Peyer's patch (tissue), 4 donors: Measurements from ENCODE around the gene IFT81. TPM values are rescaled to one million over a fixed set of nuclear protein-coding genes. Genes with fewer than 3 reads are reported as not detected.

Source experiments
- DNase-seq, 3 donors: peaks; one replicate each; pipeline ENCODE4 v3.0.0-alpha.2; 2017 to 2019
- H3K27ac ChIP-seq, 4 donors: fragments of 200-600 bp; sonication (generic); one replicate each; pipeline ENCODE4 v1.5.1; 2016 to 2019
- H3K27me3 ChIP-seq, 2 donors: fragments of 200-600 bp; sonication (generic); one replicate each; pipeline ENCODE4 v1.5.1; 2019
- H3K36me3 ChIP-seq, 3 donors: fragments of 200-600 bp; sonication (generic); one replicate each; pipeline ENCODE4 v1.5.1; 2016 to 2019
- H3K4me1 ChIP-seq, 4 donors: fragments of 200-600 bp; sonication (generic); one replicate each; pipeline ENCODE4 v1.5.1; 2016 to 2019
- H3K4me3 ChIP-seq, 4 donors: fragments of 200-600 bp; sonication (generic); 1 replicate in 3 of 4; 2 replicates in 1 of 4; pipeline ENCODE4 v1.5.1; 2016 to 2019; ENCODE audit warnings: mild to moderate bottlenecking in 1 of 4
- H3K9me3 ChIP-seq, 4 donors: fragments of 200-600 bp; sonication (generic); one replicate each; pipeline ENCODE4 v1.5.1; 2016 to 2019; ENCODE audit warnings: mild to moderate bottlenecking in 1 of 4
- CTCF ChIP-seq, 6 experiments: fragments of 450-650 bp in 4 of 6; fragments of 200-600 bp in 2 of 6; sonication (generic) in 1 of 6; IDR thresholded peaks; one replicate each; pipeline ENCODE4 v1.5.1; 2017 to 2019; ENCODE audit warnings: antibody characterized with exemption in 6 of 6, mild to moderate bottlenecking in 3 of 6, moderate library complexity in 1 of 6
- POLR2A ChIP-seq, 2 donors: fragments of 450-650 bp; IDR thresholded peaks; one replicate each; pipeline ENCODE4 v1.5.1; 2017; ENCODE audit warnings: antibody characterized with exemption in 2 of 2, mild to moderate bottlenecking in 2 of 2, moderate library complexity in 2 of 2
- total RNA-seq, 4 donors: library from RNA; depleted of rRNA; stranded (reverse); fragments of >200 nt; gene quantifications; one replicate each; pipeline ENCODE4 v1.1.0, GENCODE V29; 2016

IFT81 gene
- total RNA-seq, 4 donors from 2014 or later, result 2.5 to 20.6 (median 7.5) TPM

DNA sequence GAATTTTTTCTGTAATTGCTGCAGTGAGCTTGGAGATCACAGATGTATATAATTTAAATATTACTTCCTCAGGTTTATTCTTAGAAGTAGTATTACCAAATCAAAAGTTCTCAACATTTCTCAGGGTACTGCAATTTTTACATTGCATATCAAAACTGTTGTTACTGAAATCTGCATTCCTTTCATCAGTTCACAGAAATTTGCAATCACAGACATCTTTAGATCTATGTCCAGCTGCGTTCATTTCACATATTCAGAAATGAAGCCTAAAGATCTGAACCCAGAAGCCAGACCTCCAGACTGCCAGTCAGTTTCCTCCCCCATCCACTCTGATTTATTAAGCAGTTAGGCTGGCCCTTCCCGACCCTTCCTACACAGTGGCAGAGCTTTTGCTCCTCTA, 18.2 kb upstream of the IFT81 start:
- no peak overlapping the region for H3K4me3 ChIP-seq
- no peaks in the 10 kb centered on the region for H3K36me3 ChIP-seq
- H3K27me3 ChIP-seq, result no peaks in the 10 kb centered on the region
- H3K4me1 ChIP-seq, result peaks cover 0 to 14% (median 0%) of the 10 kb centered on the region in 4 donors
- no peak for TF ChIP-seq CTCF (IDR thresholded peaks at IDR 0.05)
- no peak for TF ChIP-seq POLR2A (IDR thresholded peaks at IDR 0.05)
- no peaks in the 10 kb centered on the region for H3K9me3 ChIP-seq
- DNase-seq, result no peak
- no peak overlapping the region for H3K27ac ChIP-seq

DNA sequence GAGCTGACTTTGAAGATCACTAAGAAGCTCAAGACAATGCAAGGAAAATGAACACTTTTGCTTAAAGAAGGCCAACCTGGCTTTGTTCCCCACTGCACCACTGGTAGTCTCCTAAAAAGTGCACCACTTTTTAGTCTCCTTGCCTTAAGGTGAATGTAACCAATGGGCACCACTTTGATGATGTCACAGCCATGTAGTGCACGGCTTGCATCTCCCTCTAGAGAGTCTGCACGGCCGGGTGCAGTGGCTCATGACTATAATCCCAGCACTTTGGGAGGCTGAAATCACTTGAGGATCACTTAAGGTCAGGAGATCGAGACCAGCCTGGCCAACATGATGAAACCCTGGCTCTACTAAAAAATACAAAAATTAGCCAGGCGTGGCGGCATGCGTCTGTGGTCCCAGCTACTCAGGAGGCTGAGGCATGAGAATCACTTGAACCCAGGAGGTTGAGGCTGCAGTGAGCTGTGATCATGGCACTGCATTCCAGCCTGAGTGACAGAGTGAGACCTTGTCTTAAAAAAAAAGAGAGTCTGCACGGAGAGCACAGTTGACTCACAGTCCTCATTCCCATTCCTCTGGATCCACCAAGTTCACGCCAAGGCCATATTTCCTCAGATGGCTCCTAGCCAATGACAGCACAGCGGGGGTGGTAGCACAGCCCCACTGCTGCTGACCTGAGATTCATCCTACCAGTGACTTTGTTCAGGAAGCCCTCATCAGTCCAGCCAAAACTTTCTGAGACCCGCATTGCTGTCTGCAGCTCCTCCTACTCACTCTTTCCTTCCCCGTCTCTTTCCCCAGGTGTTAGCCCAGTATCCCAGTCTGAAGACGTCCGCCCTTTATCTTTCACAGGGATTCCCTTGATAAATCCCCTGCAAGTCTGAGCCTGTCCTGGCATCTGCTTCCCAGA, 16.5 kb upstream of the IFT81 start:
- Histone ChIP-seq H3K36me3 (no peaks in the 10 kb centered on the region), H3K9me3 (no peaks in the 10 kb centered on the region), H3K27me3 (no peaks in the 10 kb centered on the region), H3K4me1 (peaks cover 0 to 14% (median 0%) of the 10 kb centered on the region in 4 donors), H3K4me3 (no peak overlapping the region), H3K27ac (peak overlapping the region; percentile 47 to 88 (median 60))
- TF ChIP-seq POLR2A (IDR thresholded peaks at IDR 0.05) (no peak), CTCF (IDR thresholded peaks at IDR 0.05) (no peak)
- DNase-seq, result peak in 1 of 3 donors; percentile 46

DNA sequence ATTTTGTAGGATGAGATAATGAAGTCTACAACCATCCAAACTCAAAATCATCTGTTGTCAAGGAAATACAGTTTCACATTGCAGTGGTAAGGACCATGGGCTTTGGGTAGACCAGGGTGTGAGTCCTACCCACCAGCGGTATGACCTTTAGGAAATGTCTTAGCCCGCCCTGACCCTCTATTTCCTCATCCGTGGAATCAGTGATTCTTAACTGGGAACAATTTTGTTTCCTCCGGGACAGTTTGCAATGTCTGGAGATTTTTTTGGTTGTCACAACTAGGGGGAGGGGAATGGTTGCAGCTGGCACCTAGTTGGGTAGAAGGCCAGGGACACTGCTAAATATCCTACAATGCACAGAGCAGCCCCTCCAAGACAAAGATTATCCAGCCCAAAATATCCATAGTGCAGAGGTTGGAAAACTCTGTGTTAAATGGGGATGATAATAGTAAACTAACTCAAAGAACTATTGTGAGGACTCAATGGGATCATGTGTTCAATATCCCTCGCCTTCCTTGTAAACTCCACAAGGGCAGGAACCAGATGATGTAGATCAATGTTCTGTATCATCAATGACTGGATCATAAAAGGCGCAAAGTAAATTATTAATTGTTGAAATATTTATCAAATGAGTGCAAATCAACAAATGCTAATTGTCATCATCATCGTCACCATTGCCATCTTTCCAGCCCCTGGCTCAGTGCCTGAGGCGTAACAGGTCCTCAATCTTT, 15.7 kb upstream of the IFT81 start:
- TF ChIP-seq CTCF (IDR thresholded peaks at IDR 0.05) (no peak), POLR2A (IDR thresholded peaks at IDR 0.05) (no peak)

GRCh38 chr12:110109037-110109836, 14.9 kb upstream of the IFT81 start:
- Histone ChIP-seq H3K4me1 (peaks cover 0 to 14% (median 0%) of the 10 kb centered on the region in 4 donors), H3K9me3 (no peaks in the 10 kb centered on the region), H3K27ac (peak overlapping the region; percentile 50 to 88 (median 69)), H3K36me3 (no peaks in the 10 kb centered on the region), H3K27me3 (no peaks in the 10 kb centered on the region), H3K4me3 (no peak overlapping the region)
- DNase-seq, result peak in 2 of 3 donors; percentile 34 to 79
- TF ChIP-seq CTCF (IDR thresholded peaks at IDR 0.05) (peak in 1 of 6 experiments; percentile 27), POLR2A (IDR thresholded peaks at IDR 0.05) (no peak)

More for the DNA sequence above, 15.7 kb upstream of the IFT81 start:
- H3K9me3 ChIP-seq, result no peaks in the 10 kb centered on the region
- H3K27ac ChIP-seq, result peak overlapping the region; percentile 47 to 88 (median 60)
- H3K4me3 ChIP-seq, result no peak overlapping the region
- no peaks in the 10 kb centered on the region for H3K36me3 ChIP-seq
- peak in 1 of 3 donors; percentile 13 for DNase-seq
- peaks cover 0 to 14% (median 0%) of the 10 kb centered on the region in 4 donors for H3K4me1 ChIP-seq
- H3K27me3 ChIP-seq, result no peaks in the 10 kb centered on the region
